Renal cortical epithelial cell (primary cell): ENCODE results near the gene DERA. TPM values are rescaled to one million over a fixed set of nuclear protein-coding genes. Genes with fewer than 3 reads are reported as not detected.

ENCODE experiments used
- DNase-seq: peaks from one replicate; pipeline ENCODE4 v3.0.0-alpha.2; 2011; ENCODE audit warnings: low read depth
- total RNA-seq: library from RNA; depleted of rRNA; stranded (reverse); fragments of >200 nt; gene quantifications from 2 replicates; pipeline ENCODE4 v1.2.3, GENCODE V29; 2014

Gene DERA
- total RNA-seq, 1 donor from 2014 or later = 102 TPM

GRCh38 chr12:16074894-16075293 lies 163.8 kb downstream of the DERA start:
- DNase-seq = no peak

- no peak for DNase-seq
These were observed 164.8 kb downstream of the DERA start for GRCh38 chr12:16075887-16076286.

GRCh38 chr12:16076557-16076956 lies 165.4 kb downstream of the DERA start:
- peak; percentile 52 for DNase-seq

- DNase-seq = peak; percentile 10
These were observed 165.9 kb downstream of the DERA start for GRCh38 chr12:16076970-16077522.

- no peak for DNase-seq
These were observed 175.3 kb downstream of the DERA start for GRCh38 chr12:16086462-16086861.

- no peak for DNase-seq
These were observed 175.8 kb downstream of the DERA start for GRCh38 chr12:16086942-16087341.

Other genes starting within 250 kb of the DERA start
- gene EPS8, start 121.9 kb upstream of the DERA start, total RNA-seq = 51.1 and 195 TPM in 2 replicates
- 105 and 126 TPM in 2 replicates for gene STRAP, start 28.9 kb upstream of the DERA start, total RNA-seq